GM12878 (cell line): ENCODE results near the gene SOX10. TPM values are rescaled to one million over a fixed set of nuclear protein-coding genes. Genes with fewer than 3 reads are reported as not detected.

ENCODE experiments used
- ATAC-seq: fragments of 200-7000 bp; cut with Tn5 transposase; 3 replicates; pipeline ENCODE4 v1.9.1; 2020; ENCODE audit warnings: mild to moderate bottlenecking, moderate library complexity
- BruUV-seq: library from RNA; stranded (reverse); fragments of 400-500 nt; replicated peaks from 2 replicates; lab custom pipeline; 2021; lab: Mats Ljungman, UMichigan
- CTCF ChIA-PET: fragments of 300-600 bp; sonication (Branson Sonifier 250); formaldehyde crosslinking; extraction: SDS; loops from one replicate; lab custom pipeline; 2021; ENCODE audit warnings: inconsistent platforms; lab: Yijun Ruan, JAX
- POLR2A ChIA-PET: fragments of 350-600 bp; formaldehyde crosslinking; extraction: SDS; loops from one replicate; lab custom pipeline; 2021; ENCODE audit warnings: inconsistent platforms; lab: Charles Lee
- RAD21 ChIA-PET: fragments of 300-600 bp; sonication (Branson Sonifier 250); formaldehyde crosslinking; loops from one replicate; lab custom pipeline; 2023; ENCODE audit warnings: antibody characterized with exemption; ENCODE audit not compliant: unreplicated experiment; lab: Charles Lee
- SMC1A ChIA-PET: fragments of 300-600 bp; sonication (Branson Sonifier 250); formaldehyde crosslinking; loops from one replicate; lab custom pipeline; 2023; ENCODE audit not compliant: unreplicated experiment, uncharacterized antibody; lab: Charles Lee
- DNase-seq: peaks from one replicate; pipeline ENCODE4 v3.0.0-alpha.2; 2011; ENCODE audit warnings: low read depth, low spot score
- FAIRE-seq: peaks from 3 replicates; lab custom pipeline; 2011; peaks lifted over from hg19 to GRCh38; lab: Jason Lieb, UNC
- H2AFZ ChIP-seq: 2 replicates; pipeline ENCODE4 v1.6.0; 2011; ENCODE audit warnings: low read depth, low read length, control low read depth; ENCODE audit not compliant: control insufficient read depth
- H3K27ac ChIP-seq: 2 replicates; pipeline ENCODE4 v1.5.1; 2011; ENCODE audit warnings: control low read depth; ENCODE audit not compliant: control insufficient read depth, insufficient read depth
- H3K27me3 ChIP-seq, 2 experiments: replicated peaks in 1 of 2; 2 replicates each; pipeline versions ENCODE4 v1.6.0 to v1.6.1; 2011; ENCODE audit warnings: low read length in 1 of 2; ENCODE audit not compliant: control insufficient read depth in 2 of 2, insufficient read depth in 2 of 2
- H3K36me3 ChIP-seq, 2 experiments: 2 replicates each; pipeline ENCODE4 v1.5.1; 2011; ENCODE audit warnings: low read length in 1 of 2; ENCODE audit not compliant: control insufficient read depth in 2 of 2, insufficient read depth in 2 of 2
- H3K4me1 ChIP-seq: 2 replicates; pipeline ENCODE4 v1.6.1; 2011; ENCODE audit warnings: mild to moderate bottlenecking, low read length, moderate library complexity, mixed read lengths; ENCODE audit not compliant: control insufficient read depth, insufficient read depth
- H3K4me2 ChIP-seq: 2 replicates; pipeline ENCODE4 v1.6.0; 2011; ENCODE audit warnings: control low read depth; ENCODE audit not compliant: control insufficient read depth, insufficient read depth
- H3K4me3 ChIP-seq: fragments of 200-600 bp; sonication (generic); 2 replicates; pipeline ENCODE4 v1.5.1; 2016
- H3K79me2 ChIP-seq: 2 replicates; pipeline ENCODE4 v1.6.0; 2011; ENCODE audit warnings: low read length; ENCODE audit not compliant: control insufficient read depth, insufficient read depth
- H3K9ac ChIP-seq: 2 replicates; pipeline ENCODE4 v1.8.0; 2011; ENCODE audit warnings: low read length, control low read depth, mixed read lengths; ENCODE audit not compliant: control insufficient read depth, insufficient read depth
- H3K9me3 ChIP-seq: replicated peaks from 3 replicates; pipeline ENCODE4 v1.5.1; 2011; ENCODE audit warnings: mild to moderate bottlenecking, low read length; ENCODE audit not compliant: control insufficient read depth, insufficient read depth
- H4K20me1 ChIP-seq: 2 replicates; pipeline ENCODE4 v1.6.0; 2011; ENCODE audit not compliant: control insufficient read depth, insufficient read depth
- ATF7 ChIP-seq: fragments of 450-650 bp; IDR thresholded peaks from 2 replicates; pipeline ENCODE4 v1.6.1; 2016; ENCODE audit warnings: low read depth, mild to moderate bottlenecking
- BCL11A ChIP-seq: IDR thresholded peaks from 2 replicates; pipeline ENCODE4 v1.6.1; 2011; ENCODE audit warnings: low read depth, low read length
- GATAD2B ChIP-seq: fragments of 450-650 bp; conservative IDR thresholded peaks from 2 replicates; pipeline ENCODE4 v1.6.1; 2017; ENCODE audit warnings: low read depth, mild to moderate bottlenecking, moderate library complexity
- IRF4 ChIP-seq: IDR thresholded peaks from 2 replicates; pipeline ENCODE4 v1.6.1; 2011; ENCODE audit warnings: low read depth, low read length
- JUND ChIP-seq: IDR thresholded peaks from 2 replicates; pipeline ENCODE4 v1.6.1; 2012; ENCODE audit warnings: low read depth, mild to moderate bottlenecking, low read length, improper control_type of control experiment, moderate library complexity
- KLF5 ChIP-seq: fragments of 450-650 bp; IDR thresholded peaks from 2 replicates; pipeline ENCODE4 v1.6.1; 2014; ENCODE audit warnings: mild to moderate bottlenecking; ENCODE audit not compliant: partially characterized antibody
- MLLT1 ChIP-seq: fragments of 450-650 bp; IDR thresholded peaks from 2 replicates; pipeline ENCODE4 v1.6.1; 2016; ENCODE audit warnings: mild to moderate bottlenecking
- NFIC ChIP-seq: IDR thresholded peaks from 2 replicates; pipeline ENCODE4 v1.6.1; 2012; ENCODE audit warnings: low read depth, mild to moderate bottlenecking, inconsistent platforms, low read length, moderate library complexity
- NFXL1 ChIP-seq: fragments of 450-650 bp; IDR thresholded peaks from 2 replicates; pipeline ENCODE4 v1.6.1; 2017; ENCODE audit warnings: antibody characterized with exemption, mild to moderate bottlenecking, borderline replicate concordance
- REST ChIP-seq: IDR thresholded peaks from 2 replicates; pipeline ENCODE4 v1.6.1; 2012; ENCODE audit warnings: mild to moderate bottlenecking, low read depth, low read length
- SIN3A ChIP-seq: IDR thresholded peaks from 2 replicates; pipeline ENCODE4 v1.6.1; 2012; ENCODE audit warnings: low read depth, low read length, improper control_type of control experiment
- USF2 ChIP-seq: IDR thresholded peaks from 2 replicates; pipeline ENCODE4 v1.6.1; 2011; ENCODE audit warnings: low read depth, low read length, improper control_type of control experiment, borderline replicate concordance
- ZZZ3 ChIP-seq: IDR thresholded peaks from 2 replicates; pipeline ENCODE4 v1.6.1; 2011; ENCODE audit warnings: low read depth; ENCODE audit not compliant: control insufficient read depth, insufficient read length
- WGBS: methylation state at CpG from one replicate; pipeline ENCODE4 v1.1.6; 2016; ENCODE audit warnings: low lambda C conversion rate; ENCODE audit not compliant: insufficient replicate concordance, insufficient coverage; ENCODE audit errors: missing lambda C conversion rate; 5-methylcytosine and 5-hydroxymethylcytosine counted together
- in situ Hi-C: fragments of 300-500 bp; cut with MboI; formaldehyde crosslinking; loops from 9 replicates; pipeline ENCODE4 v1.14.3; 2018; ENCODE audit warnings: mixed read lengths
- intact Hi-C: fragments of 100-400 bp; cut with micrococcal nuclease; formaldehyde crosslinking; loops from one replicate; pipeline ENCODE4 v1.14.2; 2022; ENCODE audit not compliant: unreplicated experiment
- polyA plus RNA-seq, 11 experiments: library from polyadenylated mRNA; depleted of rRNA in 4 of 11; unstranded in 6 of 11; stranded (reverse) in 5 of 11; fragments of >200 nt; fragmentation: Nextera tagmentation in 4 of 11; fragmentation: Illumina TruSeq in 1 of 11; extraction: Ambion mirVana in 4 of 11; extraction: Trizol in 1 of 11; gene quantifications; 1 replicate in 1 of 11; 2 replicates in 10 of 11; pipeline versions ENCODE4 v1.2.1 to v1.2.3, GENCODE V29; 2011 to 2016; ENCODE audit warnings: inconsistent platforms in 2 of 11, missing spikeins in 2 of 11, low read depth in 1 of 11
- total RNA-seq, 4 experiments: library from RNA; depleted of rRNA in 3 of 4; stranded (reverse); fragments of >200 nt in 3 of 4; fragmentation: Illumina TruSeq in 1 of 4; extraction: Trizol in 1 of 4; gene quantifications; 2 replicates each; pipeline versions ENCODE4 v1.2.1 to v1.2.3, GENCODE V29; 2013 to 2021

SOX10 gene
- total and polyA plus RNA-seq, 10 of the 15 experiments (the other 5 are each of a cell fraction or from before 2014, with no cell fraction given): 0.05 TPM; not detected in 9

- in situ Hi-C loops (no loop called here), intact Hi-C loops (no loop called here)
- no peak for ATAC-seq
- Histone ChIP-seq H3K4me2 (no peak overlapping the region), H2AFZ (no peak overlapping the region), H3K4me1 (no peaks in the 10 kb centered on the region), H3K27ac (no peak overlapping the region), H3K9ac (no peak overlapping the region), H3K36me3 (no peaks in the 10 kb centered on the region; a peak in 1 of 4 replicates), H3K9me3 (no peaks in the 10 kb centered on the region), H3K27me3 (no peaks in the 10 kb centered on the region), H4K20me1 (no peaks in the 10 kb centered on the region), H3K4me3 (no peak overlapping the region), H3K79me2 (no peaks in the 10 kb centered on the region)
- ChIA-PET RAD21 (no interaction called here), CTCF (interaction anchor here (0.5 to 1.8 kb wide), 2 partner anchors 15 to 855 kb away, joined by 3 to 9 read pairs; no protein-coding TSS in a partner anchor), POLR2A (interaction anchor here (0.5 kb wide), 1 partner anchor 191 kb away, joined by 7 read pairs; no protein-coding TSS in a partner anchor), SMC1A (no interaction called here)
- no peak for FAIRE-seq
- TF ChIP-seq GATAD2B (no peak), SIN3A (no peak), NFIC (no peak), NFXL1 (no peak), MLLT1 (no peak), BCL11A (no peak)
- WGBS: 74% methylated on average over 8 of the region's 8 CpGs
- no peak for DNase-seq
- BruUV-seq: no TSS peak
Observed at GRCh38 chr22:37979782-37980181, 4.6 kb downstream of the SOX10 start.

GRCh38 chr22:37976547-37976946 is 7.8 kb downstream of the SOX10 start:
- intact Hi-C loops: no loop called here
- WGBS: 73% methylated on average over 4 of the region's 4 CpGs
- TF ChIP-seq JUND (no peak), REST (no peak), ZZZ3 (no peak), USF2 (no peak), KLF5 (no peak), IRF4 (no peak), ATF7 (no peak)

More at GRCh38 chr22:37976547-37976946, 7.8 kb downstream of the SOX10 start:
- H3K27me3 ChIP-seq: no peaks in the 10 kb centered on the region
- ChIA-PET CTCF (interaction anchor here (0.7 to 1.3 kb wide), 2 partner anchors 11 to 17 kb away, joined by 3 read pairs; no protein-coding TSS in a partner anchor), POLR2A (interaction anchor here (0.5 to 0.6 kb wide), 2 partner anchors 38 to 156 kb away, joined by 4 to 6 read pairs; no protein-coding TSS in a partner anchor), SMC1A (interaction anchor here (0.6 kb wide), 1 partner anchor 1229 kb away, joined by 3 read pairs; no protein-coding TSS in a partner anchor), RAD21 (no interaction called here)
- no peak for FAIRE-seq
- no peaks in the 10 kb centered on the region for H3K9me3 ChIP-seq
- H3K4me1 ChIP-seq: no peaks in the 10 kb centered on the region
- H3K4me2 ChIP-seq: no peak overlapping the region
- H3K79me2 ChIP-seq: no peaks in the 10 kb centered on the region
- no TSS peak for BruUV-seq
- no peak for DNase-seq
- H3K4me3 ChIP-seq: no peak overlapping the region
- H3K36me3 ChIP-seq: no peaks in the 10 kb centered on the region; a peak in 1 of 4 replicates
- H3K9ac ChIP-seq: no peak overlapping the region
- no peaks in the 10 kb centered on the region for H4K20me1 ChIP-seq
- no peak overlapping the region for H3K27ac ChIP-seq
- in situ Hi-C loops: no loop called here
- H2AFZ ChIP-seq: no peak overlapping the region
- ATAC-seq: no peak
